ENCODE results near the gene SETDB2. TPM values are rescaled to one million over a fixed set of nuclear protein-coding genes. Genes with fewer than 3 reads are reported as not detected.

Gene SETDB2
- polyA plus RNA-seq, 3 donors: 4.8 to 6.8 (median 6.4) TPM

GRCh38 chr13:49419276-49419675 lies 24.8 kb upstream of the SETDB2 start:
- Histone ChIP-seq H3K36me3 (replicated peaks in 1 of 2; ENCODE audit: control insufficient read depth in 1 of 2, insufficient read depth in 2 of 2, low read length in 2 of 2) (no peaks in the 10 kb centered on the region), H3K9me3 (replicated peaks in 1 of 2; ENCODE audit: control insufficient read depth in 1 of 2, insufficient read depth in 1 of 2, low read length in 2 of 2) (no peaks in the 10 kb centered on the region), H3K9ac (ENCODE audit: insufficient read depth, low read length, poor library complexity, severe bottlenecking) (no peak overlapping the region), H3K4me2 (replicated peaks; ENCODE audit: extremely low read depth, low read length, poor library complexity, severe bottlenecking) (no peak overlapping the region), H3K27me3 (ENCODE audit: control insufficient read depth in 2 of 2, insufficient read depth in 2 of 2, low read length in 2 of 2) (no peaks in the 10 kb centered on the region), H4K20me1 (ENCODE audit: insufficient read depth, low read length) (no peaks in the 10 kb centered on the region), H2AFZ (ENCODE audit: insufficient read depth, low read depth, low read length, poor library complexity, severe bottlenecking) (no peak overlapping the region), H3K27ac (ENCODE audit: low read depth in 1 of 2, low read length in 2 of 2) (no peak overlapping the region), H3K4me3 (replicated peaks in 1 of 3; ENCODE audit: low read depth in 2 of 3, low read length in 3 of 3) (no peak overlapping the region), H3K4me1 (ENCODE audit: control insufficient read depth in 1 of 2, insufficient read depth in 2 of 2, low read length in 2 of 2) (peaks cover 18 to 20% of the 10 kb centered on the region in 2 donors), H3K79me2 (ENCODE audit: insufficient read depth, low read length) (no peaks in the 10 kb centered on the region)
- TF ChIP-seq CTCF (IDR thresholded peaks at IDR 0.05): no peak
- intact Hi-C loops (cut with micrococcal nuclease): no loop called here
- no peaks in the 10 kb centered on the region for H3K27me3 Mint-ChIP-seq (ENCODE audit: low read depth in 3 of 3)
- DNase-seq: no peak
- no peak overlapping the region for H3K4me3 Mint-ChIP-seq
- peaks cover 0 to 1% (median 0%) of the 10 kb centered on the region in 7 donors for H3K9me3 Mint-ChIP-seq
- H3K4me1 Mint-ChIP-seq: peaks cover 25% of the 10 kb centered on the region
- 90% methylated on average over 3 of the region's 3 CpGs for WGBS (ENCODE audit: insufficient coverage)
- peaks cover 0 to 5% of the 10 kb centered on the region in 2 donors for H3K36me3 Mint-ChIP-seq
- H3K27ac Mint-ChIP-seq: no peak overlapping the region

GRCh38 chr13:49421391-49421790 lies 22.7 kb upstream of the SETDB2 start:
- DNase-seq: peak in 1 of 3 donors; percentile 6
- Histone ChIP-seq H3K4me1 (ENCODE audit: control insufficient read depth in 1 of 2, insufficient read depth in 2 of 2, low read length in 2 of 2) (peaks cover 18 to 20% of the 10 kb centered on the region in 2 donors), H3K36me3 (replicated peaks in 1 of 2; ENCODE audit: control insufficient read depth in 1 of 2, insufficient read depth in 2 of 2, low read length in 2 of 2) (no peaks in the 10 kb centered on the region), H3K4me3 (replicated peaks in 1 of 3; ENCODE audit: low read depth in 2 of 3, low read length in 3 of 3) (no peak overlapping the region), H3K9me3 (replicated peaks in 1 of 2; ENCODE audit: control insufficient read depth in 1 of 2, insufficient read depth in 1 of 2, low read length in 2 of 2) (no peaks in the 10 kb centered on the region), H3K4me2 (replicated peaks; ENCODE audit: extremely low read depth, low read length, poor library complexity, severe bottlenecking) (no peak overlapping the region), H3K27me3 (ENCODE audit: control insufficient read depth in 2 of 2, insufficient read depth in 2 of 2, low read length in 2 of 2) (no peaks in the 10 kb centered on the region), H4K20me1 (ENCODE audit: insufficient read depth, low read length) (no peaks in the 10 kb centered on the region), H2AFZ (ENCODE audit: insufficient read depth, low read depth, low read length, poor library complexity, severe bottlenecking) (no peak overlapping the region), H3K9ac (ENCODE audit: insufficient read depth, low read length, poor library complexity, severe bottlenecking) (no peak overlapping the region), H3K79me2 (ENCODE audit: insufficient read depth, low read length) (no peaks in the 10 kb centered on the region), H3K27ac (ENCODE audit: low read depth in 1 of 2, low read length in 2 of 2) (no peak overlapping the region)
- intact Hi-C loops (cut with micrococcal nuclease): no loop called here
- Mint-ChIP-seq H3K27me3 (ENCODE audit: low read depth in 3 of 3) (no peaks in the 10 kb centered on the region), H3K9me3 (peaks cover 0 to 3% (median 0%) of the 10 kb centered on the region in 7 donors), H3K27ac (no peak overlapping the region), H3K4me1 (peaks cover 22% of the 10 kb centered on the region), H3K36me3 (peaks cover 0 to 5% of the 10 kb centered on the region in 2 donors), H3K4me3 (no peak overlapping the region)
- TF ChIP-seq CTCF (IDR thresholded peaks at IDR 0.05): no peak
- 100% methylated on average over 2 of the region's 3 CpGs for WGBS (ENCODE audit: insufficient coverage)

All from CD14-positive monocyte (primary cell).